Sigmoid colon (tissue), 4 donors: Measurements from ENCODE around the gene F13B.

ENCODE experiments used
- EP300 ChIP-seq, 4 donors: sonication (generic); formaldehyde crosslinking; IDR thresholded peaks; one replicate each; pipeline ENCODE4 v1.6.1; 2017; ENCODE audit warnings: antibody characterized with exemption in 4 of 4
- POLR2A ChIP-seq, 2 donors: fragments of 450-650 bp; IDR thresholded peaks; one replicate each; pipeline ENCODE4 v1.6.1; 2016; ENCODE audit warnings: antibody characterized with exemption in 2 of 2, mild to moderate bottlenecking in 2 of 2, moderate library complexity in 2 of 2
- POLR2AphosphoS5 ChIP-seq, 4 donors: sonication (generic); formaldehyde crosslinking; IDR thresholded peaks; one replicate each; pipeline ENCODE4 v1.6.1; 2017; ENCODE audit warnings: antibody characterized with exemption in 4 of 4
- TF ChIP-seq, protein P1 (sequence below), 4 experiments: fragments of 450-650 bp in 3 of 4; fragments of 200-600 bp in 1 of 4; IDR thresholded peaks; one replicate each; pipeline ENCODE4 v1.5.1; 2016 to 2019; ENCODE audit warnings: antibody characterized with exemption in 4 of 4, mild to moderate bottlenecking in 3 of 4, moderate library complexity in 2 of 4

- TF ChIP-seq, protein P1, sequence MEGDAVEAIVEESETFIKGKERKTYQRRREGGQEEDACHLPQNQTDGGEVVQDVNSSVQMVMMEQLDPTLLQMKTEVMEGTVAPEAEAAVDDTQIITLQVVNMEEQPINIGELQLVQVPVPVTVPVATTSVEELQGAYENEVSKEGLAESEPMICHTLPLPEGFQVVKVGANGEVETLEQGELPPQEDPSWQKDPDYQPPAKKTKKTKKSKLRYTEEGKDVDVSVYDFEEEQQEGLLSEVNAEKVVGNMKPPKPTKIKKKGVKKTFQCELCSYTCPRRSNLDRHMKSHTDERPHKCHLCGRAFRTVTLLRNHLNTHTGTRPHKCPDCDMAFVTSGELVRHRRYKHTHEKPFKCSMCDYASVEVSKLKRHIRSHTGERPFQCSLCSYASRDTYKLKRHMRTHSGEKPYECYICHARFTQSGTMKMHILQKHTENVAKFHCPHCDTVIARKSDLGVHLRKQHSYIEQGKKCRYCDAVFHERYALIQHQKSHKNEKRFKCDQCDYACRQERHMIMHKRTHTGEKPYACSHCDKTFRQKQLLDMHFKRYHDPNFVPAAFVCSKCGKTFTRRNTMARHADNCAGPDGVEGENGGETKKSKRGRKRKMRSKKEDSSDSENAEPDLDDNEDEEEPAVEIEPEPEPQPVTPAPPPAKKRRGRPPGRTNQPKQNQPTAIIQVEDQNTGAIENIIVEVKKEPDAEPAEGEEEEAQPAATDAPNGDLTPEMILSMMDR (IDR thresholded peaks at IDR 0.05) = no peak
- TF ChIP-seq POLR2A (IDR thresholded peaks at IDR 0.05) (no peak), EP300 (IDR thresholded peaks at IDR 0.05) (no peak), POLR2AphosphoS5 (IDR thresholded peaks at IDR 0.05) (no peak)
Observed at GRCh38 chr1:197036861-197037260, 30.2 kb downstream of the F13B start.
